ENCODE results near the gene ITGB4.

GRCh38 chr17:75763269-75763607 is 42.0 kb downstream of the ITGB4 start:
- TF ChIP-seq PKNOX1 (IDR thresholded peaks at IDR 0.05): no peak
- no peak for TF ChIP-seq BHLHE40 (IDR thresholded peaks at IDR 0.05; ENCODE audit: borderline replicate concordance)

All from HEK293T (cell line).